CD14-positive monocyte (primary cell): ENCODE data around the gene RNGTT. TPM values are rescaled to one million over a fixed set of nuclear protein-coding genes. Genes with fewer than 3 reads are reported as not detected.

Source experiments
- DNase-seq, 3 donors: peaks; one replicate each; pipeline ENCODE4 v3.0.0-alpha.2; 2011 to 2022
- H2AFZ ChIP-seq: 2 replicates; pipeline ENCODE4 v1.6.0; 2012; ENCODE audit warnings: mild to moderate bottlenecking, low read depth, low read length, inconsistent platforms; ENCODE audit not compliant: insufficient read depth, poor library complexity, severe bottlenecking
- H3K27ac ChIP-seq, 2 donors: 1 replicate in 1 of 2; 2 replicates in 1 of 2; pipeline ENCODE4 v1.5.1; 2012 to 2013; ENCODE audit warnings: low read length in 2 of 2, control low read depth in 1 of 2, inconsistent platforms in 1 of 2, low read depth in 1 of 2, mild to moderate bottlenecking in 1 of 2
- H3K27me3 ChIP-seq, 2 donors: one replicate each; pipeline versions ENCODE4 v1.6.0 to v1.6.1; 2011 to 2013; ENCODE audit warnings: low read length in 2 of 2; ENCODE audit not compliant: control insufficient read depth in 2 of 2, insufficient read depth in 2 of 2
- H3K36me3 ChIP-seq, 2 donors: replicated peaks in 1 of 2; 1 replicate in 1 of 2; 2 replicates in 1 of 2; pipeline versions ENCODE4 v1.5.1 to v1.6.1; 2012 to 2013; ENCODE audit warnings: low read length in 2 of 2, control low read depth in 1 of 2, inconsistent platforms in 1 of 2, mild to moderate bottlenecking in 1 of 2; ENCODE audit not compliant: insufficient read depth in 2 of 2, control insufficient read depth in 1 of 2
- H3K4me1 ChIP-seq, 2 donors: 1 replicate in 1 of 2; 2 replicates in 1 of 2; pipeline versions ENCODE4 v1.5.1 to v1.6.1; 2012 to 2013; ENCODE audit warnings: low read length in 2 of 2, control low read depth in 1 of 2, inconsistent platforms in 1 of 2, mild to moderate bottlenecking in 1 of 2, moderate library complexity in 1 of 2; ENCODE audit not compliant: insufficient read depth in 2 of 2, control insufficient read depth in 1 of 2
- H3K4me2 ChIP-seq: replicated peaks from 2 replicates; pipeline ENCODE3; 2012; ENCODE audit warnings: low read length, moderate library complexity, mild to moderate bottlenecking; ENCODE audit not compliant: poor library complexity, severe bottlenecking; ENCODE audit errors: extremely low read depth
- H3K4me3 ChIP-seq, 3 experiments: fragments of 200-600 bp in 1 of 3; sonication (generic) in 1 of 3; replicated peaks in 1 of 3; 1 replicate in 2 of 3; 2 replicates in 1 of 3; pipeline ENCODE4 v1.5.1; 2011 to 2013; ENCODE audit warnings: low read length in 3 of 3, mild to moderate bottlenecking in 3 of 3, control low read depth in 2 of 3, low read depth in 2 of 3, inconsistent platforms in 1 of 3, moderate library complexity in 1 of 3
- H3K79me2 ChIP-seq: 2 replicates; pipeline ENCODE4 v1.6.0; 2012; ENCODE audit warnings: mild to moderate bottlenecking, control low read depth, inconsistent platforms, low read length, moderate library complexity; ENCODE audit not compliant: insufficient read depth
- H3K9ac ChIP-seq: 2 replicates; pipeline ENCODE4 v1.6.0; 2017; ENCODE audit warnings: low read length, mild to moderate bottlenecking; ENCODE audit not compliant: insufficient read depth, poor library complexity, severe bottlenecking
- H3K9me3 ChIP-seq, 2 donors: replicated peaks in 1 of 2; 1 replicate in 1 of 2; 2 replicates in 1 of 2; pipeline versions ENCODE4 v1.5.1 to v1.6.1; 2012 to 2013; ENCODE audit warnings: low read length in 2 of 2, control low read depth in 1 of 2; ENCODE audit not compliant: control insufficient read depth in 1 of 2, insufficient read depth in 1 of 2
- H4K20me1 ChIP-seq: 2 replicates; pipeline ENCODE4 v1.6.0; 2012; ENCODE audit warnings: mild to moderate bottlenecking, low read length, control low read depth, moderate library complexity; ENCODE audit not compliant: insufficient read depth
- H3K27ac Mint-ChIP-seq, 7 donors: one replicate each; pipeline ENCODE4 v1.8.0; 2020; ENCODE audit warnings: mild to moderate bottlenecking in 7 of 7, mixed read lengths in 7 of 7, moderate library complexity in 6 of 7, inconsistent platforms in 2 of 7
- H3K27me3 Mint-ChIP-seq, 3 donors: one replicate each; pipeline ENCODE4 v1.8.0; 2021 to 2022; ENCODE audit warnings: low read depth in 3 of 3, mild to moderate bottlenecking in 3 of 3, mixed read lengths in 3 of 3, moderate library complexity in 3 of 3, inconsistent platforms in 1 of 3
- H3K36me3 Mint-ChIP-seq, 2 donors: one replicate each; pipeline ENCODE4 v1.8.0; 2020; ENCODE audit warnings: mixed read lengths in 2 of 2, inconsistent platforms in 1 of 2, mild to moderate bottlenecking in 1 of 2
- H3K4me1 Mint-ChIP-seq: one replicate; pipeline ENCODE4 v1.8.0; 2020; ENCODE audit warnings: mild to moderate bottlenecking, mixed read lengths
- H3K4me3 Mint-ChIP-seq, 2 donors: one replicate each; pipeline ENCODE4 v1.8.0; 2020; ENCODE audit warnings: mild to moderate bottlenecking in 2 of 2, mixed read lengths in 2 of 2, moderate library complexity in 1 of 2
- H3K9me3 Mint-ChIP-seq, 7 donors: one replicate each; pipeline ENCODE4 v1.8.0; 2020 to 2022; ENCODE audit warnings: mixed read lengths in 7 of 7, mild to moderate bottlenecking in 6 of 7, moderate library complexity in 6 of 7, inconsistent platforms in 2 of 7
- CTCF ChIP-seq: fragments of 200-600 bp; IDR thresholded peaks from one replicate; pipeline ENCODE4 v1.8.0; 2022; ENCODE audit warnings: antibody characterized with exemption, mild to moderate bottlenecking
- WGBS: methylation state at CpG from one replicate; pipeline ENCODE4 v1.1.5; 2013; ENCODE audit warnings: missing lambda C conversion rate; ENCODE audit not compliant: insufficient coverage; 5-methylcytosine and 5-hydroxymethylcytosine counted together
- intact Hi-C, 2 donors: fragments of 100-400 bp; cut with micrococcal nuclease; formaldehyde crosslinking; loops; one replicate each; pipeline versions ENCODE4 v1.15.0 to v1.15.1; 2023
- polyA plus RNA-seq, 3 donors: library from polyadenylated mRNA; depleted of rRNA in 1 of 3; unstranded in 2 of 3; stranded (reverse) in 1 of 3; fragments of 300-500 nt in 2 of 3; fragments of >200 nt in 1 of 3; fragmentation: Illumina TruSeq in 2 of 3; gene quantifications; 1 replicate in 2 of 3; 2 replicates in 1 of 3; pipeline ENCODE4 v1.2.3, GENCODE V29; 2012 to 2021

Gene RNGTT
- polyA plus RNA-seq, 3 donors: 2.3 to 8.6 (median 5.8) TPM

- Mint-ChIP-seq H3K9me3 (peaks cover 41 to 80% (median 67%) of the 10 kb centered on the region in 7 donors), H3K36me3 (peaks cover 26 to 56% of the 10 kb centered on the region in 2 donors), H3K27ac (peak overlapping the region in 1 of 7 donors; percentile 28), H3K4me3 (no peak overlapping the region), H3K27me3 (no peaks in the 10 kb centered on the region), H3K4me1 (no peaks in the 10 kb centered on the region)
- H3K79me2 ChIP-seq: no peaks in the 10 kb centered on the region
- no peak overlapping the region for H3K4me3 ChIP-seq
- DNase-seq: no peak
- H3K9me3 ChIP-seq: peaks cover 60 to 64% of the 10 kb centered on the region in 2 donors
- H3K36me3 ChIP-seq: peaks cover 4 to 36% of the 10 kb centered on the region in 2 donors
- no peak overlapping the region for H3K27ac ChIP-seq
- intact Hi-C loops: no loop called here
- no peak overlapping the region for H3K4me2 ChIP-seq
- H3K27me3 ChIP-seq: no peaks in the 10 kb centered on the region
- H3K4me1 ChIP-seq: no peaks in the 10 kb centered on the region
- H2AFZ ChIP-seq: no peak overlapping the region
- 97% methylated on average over 11 of the region's 12 CpGs for WGBS
- no peak for TF ChIP-seq CTCF
- no peaks in the 10 kb centered on the region for H4K20me1 ChIP-seq
- H3K9ac ChIP-seq: no peak overlapping the region
Observed at GRCh38 chr6:88662653-88663174, 300.7 kb downstream of the RNGTT start.

- H3K36me3 Mint-ChIP-seq: peaks cover 24 to 56% of the 10 kb centered on the region in 2 donors
Observed at GRCh38 chr6:88662163-88662580, 301.2 kb downstream of the RNGTT start.

More at GRCh38 chr6:88662163-88662580, 301.2 kb downstream of the RNGTT start:
- no peak for DNase-seq
- intact Hi-C loops: no loop called here
- Mint-ChIP-seq H3K9me3 (peaks cover 39 to 78% (median 65%) of the 10 kb centered on the region in 7 donors), H3K4me3 (no peak overlapping the region), H3K4me1 (no peaks in the 10 kb centered on the region), H3K27me3 (no peaks in the 10 kb centered on the region), H3K27ac (peak overlapping the region in 2 of 7 donors; percentile 12 to 47)
- Histone ChIP-seq H4K20me1 (no peaks in the 10 kb centered on the region), H3K36me3 (peaks cover 4 to 32% of the 10 kb centered on the region in 2 donors), H3K27ac (no peak overlapping the region), H3K9ac (no peak overlapping the region), H3K9me3 (peaks cover 55 to 66% of the 10 kb centered on the region in 2 donors), H2AFZ (no peak overlapping the region), H3K27me3 (no peaks in the 10 kb centered on the region), H3K4me3 (no peak overlapping the region), H3K4me1 (no peaks in the 10 kb centered on the region), H3K4me2 (no peak overlapping the region), H3K79me2 (no peaks in the 10 kb centered on the region)
- WGBS: 93% methylated on average over 2 of the region's 5 CpGs
- no peak for TF ChIP-seq CTCF
